ENCODE data around the gene NHERF2.

GRCh38 chr16:1999866-2000514 is 26.7 kb upstream of the NHERF2 start:
- TF ChIP-seq POLR2A (IDR thresholded peaks at IDR 0.05; ENCODE audit: low read length) (no peak), GATA1 (IDR thresholded peaks at IDR 0.05; ENCODE audit: low read depth, low read length) (no peak)
